Small intestine (tissue), 7 donors: Measurements from ENCODE around the gene M1AP. TPM values are rescaled to one million over a fixed set of nuclear protein-coding genes. Genes with fewer than 3 reads are reported as not detected.
A peak's percentile ranks its signal among the peaks of the same experiment; 100 is the strongest.

Source experiments
- DNase-seq, 2 donors: peaks; one replicate each; pipeline versions ENCODE4 v3.0.0 to v3.0.0-alpha.2; 2013
- FAIRE-seq: peaks from 2 replicates; lab custom pipeline; 2012; peaks lifted over from hg19 to GRCh38; lab: Jason Lieb, UNC
- H3K27ac ChIP-seq, 3 donors: one replicate each; pipeline ENCODE4 v1.5.1; 2013; ENCODE audit warnings: low read length in 2 of 3, mild to moderate bottlenecking in 2 of 3, control low read depth in 1 of 3, inconsistent platforms in 1 of 3, low read depth in 1 of 3, moderate library complexity in 1 of 3
- H3K27me3 ChIP-seq, 3 donors: one replicate each; pipeline ENCODE4 v1.6.1; 2013; ENCODE audit warnings: low read length in 3 of 3, inconsistent platforms in 1 of 3; ENCODE audit not compliant: control insufficient read depth in 3 of 3, insufficient read depth in 3 of 3
- H3K36me3 ChIP-seq, 3 donors: one replicate each; pipeline ENCODE4 v1.6.1; 2013; ENCODE audit warnings: low read length in 3 of 3, inconsistent platforms in 1 of 3, low read depth in 1 of 3, mild to moderate bottlenecking in 1 of 3, moderate library complexity in 1 of 3; ENCODE audit not compliant: control insufficient read depth in 3 of 3, insufficient read depth in 2 of 3
- H3K4me1 ChIP-seq, 3 donors: one replicate each; pipeline ENCODE4 v1.6.1; 2013; ENCODE audit warnings: low read length in 2 of 3, inconsistent platforms in 1 of 3, low read depth in 1 of 3, mild to moderate bottlenecking in 1 of 3, moderate library complexity in 1 of 3; ENCODE audit not compliant: control insufficient read depth in 3 of 3, insufficient read depth in 2 of 3
- H3K4me3 ChIP-seq, 3 donors: one replicate each; pipeline ENCODE4 v1.5.1; 2013; ENCODE audit warnings: low read length in 3 of 3, control low read depth in 1 of 3, inconsistent platforms in 1 of 3, low read depth in 1 of 3, mild to moderate bottlenecking in 1 of 3, moderate library complexity in 1 of 3
- H3K9me3 ChIP-seq, 2 donors: one replicate each; pipeline ENCODE4 v1.6.1; 2013; ENCODE audit warnings: low read depth in 1 of 2, low read length in 1 of 2; ENCODE audit not compliant: control insufficient read depth in 2 of 2, insufficient read depth in 1 of 2
- WGBS, 3 donors: extraction: QIAGEN DNeasy Blood & Tissue Kit; methylation state at CpG; one replicate each; pipeline ENCODE4 v1.1.7; 2013; 5-methylcytosine and 5-hydroxymethylcytosine counted together
- polyA plus RNA-seq, 4 donors: library from polyadenylated mRNA; stranded (reverse) in 3 of 4; unstranded in 1 of 4; fragments of 200-250 nt in 3 of 4; fragments of 120-200 nt in 1 of 4; gene quantifications; one replicate each; pipeline versions ENCODE4 v1.2.1 to v1.2.3, GENCODE V29; 2013
- donor health status: healthy with polysubstance abuse.
- donor health status: control.
- donor health status: control.
- donor health status: Bipolar disorder and iron deficiency.
- donor health status: healthy.

Gene M1AP
- polyA plus RNA-seq, 4 donors: 0.12 to 0.13 TPM; not detected in 2

DNA sequence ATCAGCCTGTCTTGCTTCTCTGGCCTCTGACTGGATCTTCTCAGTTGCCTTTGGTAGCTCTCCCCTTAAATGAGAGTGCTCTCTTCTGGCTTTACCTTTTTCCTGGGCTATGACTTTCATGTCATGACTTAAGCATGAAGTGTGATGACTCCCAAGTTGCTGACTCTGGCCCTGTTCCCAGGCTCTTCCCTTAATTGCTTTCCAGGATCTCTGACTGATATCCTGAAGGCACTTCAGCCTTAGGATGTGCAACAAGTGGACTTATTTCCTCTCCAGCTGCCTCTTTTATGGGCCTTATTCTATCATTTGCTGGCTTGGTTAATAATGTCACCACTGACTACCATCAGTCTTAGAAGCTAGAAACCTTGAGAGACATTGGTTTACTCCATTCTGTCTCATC lies 23.3 kb upstream of the M1AP start:
- Histone ChIP-seq H3K27ac (no peak overlapping the region), H3K27me3 (no peaks in the 10 kb centered on the region), H3K36me3 (peaks cover 0 to 4% (median 3%) of the 10 kb centered on the region in 3 donors), H3K4me3 (no peak overlapping the region), H3K9me3 (no peaks in the 10 kb centered on the region), H3K4me1 (no peaks in the 10 kb centered on the region)
- FAIRE-seq (no peak), DNase-seq (no peak)

DNA sequence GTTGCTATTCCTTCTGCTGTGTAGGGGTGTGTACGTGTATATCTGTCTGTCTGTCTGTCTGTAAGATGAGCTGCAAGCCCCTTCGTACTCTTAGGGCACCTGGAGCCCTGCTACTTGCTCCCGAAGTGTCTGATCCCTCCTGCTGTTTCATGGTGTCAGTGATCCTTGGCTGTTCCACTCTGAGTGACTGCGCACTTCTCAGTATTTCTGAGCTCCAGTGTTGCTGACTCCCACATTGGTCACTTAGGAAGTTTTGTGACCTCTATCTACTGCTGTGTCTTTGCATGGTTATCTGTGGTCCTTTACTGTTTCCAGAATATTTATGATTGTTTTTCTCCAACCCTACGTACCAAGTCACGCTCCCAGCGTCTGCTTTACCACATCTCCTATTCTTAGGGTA lies 22.1 kb upstream of the M1AP start:
- 94% methylated on average over 7 of the region's 7 CpGs for WGBS, 3 donors
- FAIRE-seq: no peak

DNA sequence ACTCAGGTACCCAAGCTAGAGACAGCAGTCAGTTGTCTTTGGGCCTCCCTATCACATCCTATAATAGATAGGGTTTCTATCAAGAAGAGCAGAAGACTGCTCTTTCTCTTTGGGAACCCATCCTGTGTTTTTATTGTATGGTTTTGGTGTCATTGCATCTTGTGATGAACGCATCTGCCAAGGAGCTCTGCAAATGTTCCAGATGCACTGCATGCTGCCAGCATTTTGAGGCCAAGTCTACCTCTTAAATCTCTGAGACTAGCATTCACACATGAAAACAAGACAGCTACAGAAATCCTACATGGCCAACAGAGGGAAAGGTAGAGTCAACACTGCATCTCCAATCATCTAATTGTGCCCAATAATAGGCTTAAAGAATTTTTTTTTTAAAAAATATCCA lies 20.0 kb upstream of the M1AP start:
- Histone ChIP-seq H3K27me3 (no peaks in the 10 kb centered on the region), H3K9me3 (no peaks in the 10 kb centered on the region), H3K36me3 (no peaks in the 10 kb centered on the region), H3K4me1 (no peaks in the 10 kb centered on the region), H3K4me3 (no peak overlapping the region), H3K27ac (no peak overlapping the region)
- FAIRE-seq (no peak), DNase-seq (no peak)
- WGBS, 3 donors: 90 to 97% (median 95%) methylated on average over 1 of the region's 1 CpG

More for the DNA sequence above, 22.1 kb upstream of the M1AP start:
- Histone ChIP-seq H3K9me3 (no peaks in the 10 kb centered on the region), H3K27me3 (no peaks in the 10 kb centered on the region), H3K4me1 (no peaks in the 10 kb centered on the region), H3K36me3 (peaks cover 0 to 2% (median 2%) of the 10 kb centered on the region in 3 donors), H3K4me3 (no peak overlapping the region), H3K27ac (no peak overlapping the region)
- no peak for DNase-seq

DNA sequence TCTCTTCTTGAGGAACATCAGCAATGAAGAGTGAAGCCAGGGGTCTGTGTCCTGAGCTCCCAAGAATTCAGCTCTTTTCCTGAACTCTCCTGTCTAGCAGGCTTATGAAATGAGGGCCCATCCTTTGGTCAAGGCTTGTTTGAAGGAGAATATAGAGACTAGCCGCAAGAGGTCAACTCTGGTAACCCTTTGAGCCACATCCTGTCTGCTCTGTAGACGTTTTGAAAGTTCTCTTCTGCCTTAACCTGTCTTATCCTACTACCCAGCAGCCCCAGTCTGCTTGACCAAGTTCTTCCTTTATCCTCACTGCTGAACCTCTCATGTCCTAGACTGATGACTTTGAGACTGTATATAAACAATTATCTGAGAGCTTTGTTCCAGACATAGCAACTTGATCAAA lies 11.3 kb upstream of the M1AP start:
- peaks cover 0 to 3% (median 0%) of the 10 kb centered on the region in 3 donors for H3K4me1 ChIP-seq
- DNase-seq (no peak), FAIRE-seq (no peak)
- no peak overlapping the region for H3K27ac ChIP-seq
- no peaks in the 10 kb centered on the region for H3K36me3 ChIP-seq
- no peak overlapping the region for H3K4me3 ChIP-seq
- peaks cover 0 to 18% (median 0%) of the 10 kb centered on the region in 3 donors for H3K27me3 ChIP-seq
- WGBS, 3 donors: 56 to 74% (median 64%) methylated on average over 2 of the region's 2 CpGs
- no peaks in the 10 kb centered on the region for H3K9me3 ChIP-seq

DNA sequence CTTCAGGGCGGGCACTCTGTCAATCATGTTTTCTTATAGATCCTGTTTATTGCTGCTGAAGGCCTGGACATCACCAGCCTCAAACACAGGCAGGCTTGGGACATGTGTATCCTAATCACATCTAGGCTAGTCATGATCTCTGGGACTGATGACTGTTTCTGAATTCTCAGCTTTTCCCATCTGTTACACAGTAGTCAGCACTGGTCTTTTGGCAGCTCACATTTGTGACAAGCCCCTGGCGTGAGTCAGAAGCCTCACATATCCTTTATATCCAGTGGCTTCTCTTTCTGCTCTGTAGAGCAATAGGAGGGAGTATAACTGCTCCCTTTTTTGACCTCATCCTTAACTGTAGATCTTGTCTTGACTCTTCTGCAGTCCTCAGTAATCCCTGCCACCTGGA lies 10.4 kb upstream of the M1AP start:
- no peak overlapping the region for H3K27ac ChIP-seq
- FAIRE-seq (no peak), DNase-seq (no peak)
- H3K4me1 ChIP-seq: peaks cover 0 to 5% (median under 1%) of the 10 kb centered on the region in 3 donors
- H3K9me3 ChIP-seq: no peaks in the 10 kb centered on the region
- 86 to 94% (median 90%) methylated on average over 2 of the region's 2 CpGs for WGBS, 3 donors
- no peaks in the 10 kb centered on the region for H3K36me3 ChIP-seq
- peaks cover 0 to 20% (median 0%) of the 10 kb centered on the region in 3 donors for H3K27me3 ChIP-seq
- no peak overlapping the region for H3K4me3 ChIP-seq

DNA sequence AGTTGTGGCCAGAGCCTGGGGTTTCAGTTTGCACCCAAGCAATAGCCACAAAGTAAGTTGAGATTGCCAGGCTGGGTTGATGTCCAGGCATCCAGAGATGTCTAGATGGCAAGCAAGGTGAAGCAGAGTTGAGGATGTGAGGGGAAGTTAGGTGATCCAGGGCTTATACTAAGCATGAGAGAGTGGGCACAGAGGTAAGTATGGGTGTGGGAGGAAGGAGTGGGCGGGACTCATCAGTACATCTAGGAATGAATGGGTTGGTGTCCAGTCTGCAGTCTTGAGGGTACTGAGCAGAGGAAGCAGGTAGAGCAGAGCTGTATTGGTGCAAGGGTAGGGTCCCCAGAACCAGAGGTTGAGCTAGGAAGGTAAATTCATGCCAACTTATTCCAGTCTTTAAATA lies 7.4 kb upstream of the M1AP start:
- FAIRE-seq (no peak), DNase-seq (no peak)
- WGBS, 3 donors: 92 to 100% (median 96%) methylated on average over 1 of the region's 1 CpG
- H3K27me3 ChIP-seq: peaks cover 0 to 20% (median 0%) of the 10 kb centered on the region in 3 donors
- H3K27ac ChIP-seq: no peak overlapping the region
- no peak overlapping the region for H3K4me3 ChIP-seq
- H3K4me1 ChIP-seq: peaks cover 0 to 5% (median 2%) of the 10 kb centered on the region in 3 donors
- no peaks in the 10 kb centered on the region for H3K36me3 ChIP-seq
- no peaks in the 10 kb centered on the region for H3K9me3 ChIP-seq

DNA sequence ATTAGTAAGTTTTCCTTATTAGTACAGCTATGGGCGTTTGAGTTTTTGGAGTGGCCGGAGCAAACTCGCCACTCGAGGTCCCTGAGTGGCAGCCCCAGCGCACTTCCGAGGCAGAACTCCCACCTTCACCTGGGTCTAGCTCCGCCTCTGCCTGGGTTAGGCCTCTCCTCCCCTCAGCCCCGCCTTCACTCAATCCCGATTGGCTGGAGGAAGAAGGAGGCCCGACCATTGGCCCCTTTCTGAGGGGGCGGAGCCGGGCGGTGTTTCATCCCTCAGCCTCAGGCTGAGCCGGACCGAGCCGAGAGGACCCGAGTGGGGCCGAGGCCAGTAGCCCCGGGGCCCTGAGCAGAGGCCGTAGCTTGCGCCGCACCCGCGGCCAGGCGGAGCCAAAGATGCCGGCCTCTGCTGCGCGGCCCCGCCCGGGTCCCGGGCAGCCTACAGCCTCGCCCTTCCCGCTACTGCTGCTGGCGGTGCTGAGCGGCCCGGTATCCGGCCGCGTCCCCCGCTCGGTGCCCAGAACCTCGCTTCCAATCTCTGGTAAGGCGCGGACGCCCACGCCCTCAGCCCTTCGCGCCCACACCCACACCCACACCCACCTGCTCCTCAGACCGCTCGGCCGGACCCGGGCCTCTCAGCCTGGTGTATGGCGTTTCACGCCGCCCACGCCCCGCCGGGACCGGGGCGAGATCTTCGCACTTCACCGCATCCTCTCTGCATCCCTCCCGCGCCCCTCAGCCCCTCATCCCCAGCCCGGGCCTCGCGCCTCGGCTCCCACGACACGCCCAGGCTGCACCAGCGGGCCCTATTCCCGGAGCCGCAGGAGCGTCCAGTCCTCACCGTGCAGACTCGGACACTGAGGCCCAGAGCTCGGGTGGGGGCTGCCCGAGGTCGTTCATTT lies 6.1 kb upstream of the M1AP start, which contains the start of gene SEMA4F:
Gene SEMA4F (plus strand): TSS at position 263 of the 898 bp plus-strand sequence. CDS start 130 bp downstream, at position 393.
- H3K27me3 ChIP-seq: peaks cover 0 to 21% (median 0%) of the 10 kb centered on the region in 3 donors
- no peaks in the 10 kb centered on the region for H3K36me3 ChIP-seq
- H3K9me3 ChIP-seq: no peaks in the 10 kb centered on the region
- WGBS, 3 donors: 0 to 1% (median 1%) methylated on average over 66 to 79 of the region's 79 CpGs
- peak within 1 kb of the TSS in 2 of 3 donors; percentile 0 to 28 for H3K27ac ChIP-seq
- FAIRE-seq: no peak
- peaks cover 0 to 5% (median 2%) of the 10 kb centered on the region in 3 donors for H3K4me1 ChIP-seq
- H3K4me3 ChIP-seq: peak within 1 kb of the TSS; percentile 58 to 68 (median 59)
- peak; percentile 98 to 99 for DNase-seq

DNA sequence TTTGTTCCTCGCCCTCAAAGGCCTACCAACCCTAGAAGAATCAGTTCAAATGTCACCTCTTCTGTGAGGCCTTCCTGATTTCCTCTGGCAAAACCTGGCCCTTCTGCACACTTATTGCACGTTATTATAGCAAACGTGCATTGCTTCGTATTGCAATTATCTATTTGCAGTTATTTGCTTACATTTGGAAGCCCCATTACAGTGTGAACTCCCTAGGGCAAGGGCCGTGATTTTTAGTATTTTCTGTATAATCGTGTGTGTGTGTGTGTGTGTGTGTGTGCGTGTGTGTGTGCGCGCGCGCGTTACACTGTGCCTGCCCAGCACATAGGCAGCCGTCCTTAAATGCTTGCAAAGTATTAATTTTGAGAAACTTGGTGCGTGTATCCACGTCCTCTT lies 5.5 kb upstream of the M1AP start:
- WGBS, 3 donors: 4 to 8% (median 6%) methylated on average over 15 of the region's 15 CpGs
- Histone ChIP-seq H3K36me3 (no peaks in the 10 kb centered on the region), H3K27me3 (peaks cover 0 to 28% (median 2%) of the 10 kb centered on the region in 3 donors), H3K9me3 (no peaks in the 10 kb centered on the region), H3K27ac (no peak overlapping the region), H3K4me3 (peak overlapping the region; percentile 13 to 59 (median 58)), H3K4me1 (peaks cover 0 to 5% (median 2%) of the 10 kb centered on the region in 3 donors)
- no peak for FAIRE-seq
- no peak for DNase-seq
